Tibial artery (tissue), 4 donors: ENCODE data around the gene POLL.
A peak's percentile ranks its signal among the peaks of the same experiment; 100 is the strongest.

ENCODE experiments used
- DNase-seq, 2 donors: peaks; one replicate each; pipeline ENCODE4 v3.0.0-alpha.2; 2019
- H3K27ac ChIP-seq, 2 donors: fragments of 200-600 bp; sonication (generic) in 1 of 2; 1 replicate in 1 of 2; 2 replicates in 1 of 2; pipeline ENCODE4 v1.5.1; 2018 to 2019; ENCODE audit warnings: mild to moderate bottlenecking in 1 of 2
- H3K27me3 ChIP-seq, 2 donors: fragments of 200-600 bp; sonication (generic) in 1 of 2; one replicate each; pipeline versions ENCODE4 v1.5.1 to v1.6.0; 2016 to 2019
- H3K36me3 ChIP-seq, 3 donors: fragments of 200-600 bp; sonication (generic) in 2 of 3; one replicate each; pipeline ENCODE4 v1.5.1; 2016 to 2019; ENCODE audit warnings: mild to moderate bottlenecking in 2 of 3
- H3K4me1 ChIP-seq, 4 donors: fragments of 200-600 bp; sonication (generic) in 2 of 4; 1 replicate in 3 of 4; 2 replicates in 1 of 4; pipeline ENCODE4 v1.5.1; 2016 to 2019
- H3K4me3 ChIP-seq, 2 donors: fragments of 200-600 bp; sonication (generic) in 1 of 2; 1 replicate in 1 of 2; 2 replicates in 1 of 2; pipeline ENCODE4 v1.5.1; 2018 to 2019; ENCODE audit warnings: mild to moderate bottlenecking in 2 of 2
- H3K9me3 ChIP-seq, 3 donors: fragments of 200-600 bp; sonication (generic) in 1 of 3; one replicate each; pipeline ENCODE4 v1.5.1; 2016 to 2019
- intact Hi-C: fragments of 100-400 bp; cut with DNase I; formaldehyde crosslinking; loops from one replicate; pipeline ENCODE4 v1.15.0; 2023; ENCODE audit warnings: low total_unique reads
- TF ChIP-seq, protein P1 (sequence below), 2 experiments: fragments of 200-600 bp in 1 of 2; fragments of 450-650 bp in 1 of 2; IDR thresholded peaks; one replicate each; pipeline ENCODE4 v1.5.1; 2017 to 2019; ENCODE audit warnings: antibody characterized with exemption in 2 of 2, mild to moderate bottlenecking in 1 of 2, moderate library complexity in 1 of 2

POLL gene

DNA sequence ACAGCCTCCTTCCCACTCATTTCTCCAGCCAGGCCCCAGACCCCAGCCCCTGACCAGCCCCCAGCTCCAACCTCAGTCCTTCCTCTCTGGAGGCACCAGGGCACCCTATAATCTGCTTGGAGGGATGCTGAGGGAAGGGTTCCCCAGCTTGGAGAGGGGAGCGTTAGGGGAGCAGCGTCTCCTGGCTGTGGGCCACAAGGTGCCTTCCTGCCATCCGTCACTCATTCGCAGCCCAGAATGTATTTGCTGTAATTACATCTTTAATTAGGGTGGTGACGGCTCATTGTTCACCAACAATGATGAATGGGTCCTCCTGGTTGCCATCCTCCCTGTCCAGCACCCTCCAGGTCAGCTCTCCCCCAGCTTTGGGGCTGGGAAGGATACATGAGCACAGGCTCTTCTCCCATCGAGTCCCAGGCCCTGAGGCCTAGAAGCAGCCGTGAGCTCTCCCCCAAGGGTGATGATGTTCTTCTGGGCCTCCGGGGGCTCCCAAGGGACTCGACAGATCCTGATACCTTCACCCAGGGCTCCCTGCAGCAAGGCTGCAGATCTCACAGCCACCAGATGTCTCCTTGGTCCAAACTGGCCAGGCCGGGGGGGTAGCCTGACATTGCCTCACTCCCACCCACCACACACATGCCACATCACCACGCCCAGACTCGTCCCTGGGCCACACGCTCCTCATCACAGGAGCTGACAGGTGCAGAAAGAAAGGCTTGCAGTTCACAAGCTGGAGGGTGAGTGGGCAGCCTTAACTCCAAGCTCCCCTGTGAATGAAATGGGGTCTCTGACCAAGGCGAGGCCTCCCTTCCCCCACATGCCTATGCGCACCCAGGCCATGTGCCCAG is 26.8 kb downstream of the POLL start:
- DNase-seq = no peak
- intact Hi-C loops = loop anchor here (10.0 kb wide), 1 partner anchor 286 kb away; no protein-coding TSS in a partner anchor
- H3K27me3 ChIP-seq = peaks cover 0 to 67% of the 10 kb centered on the region in 2 donors
- H3K36me3 ChIP-seq = no peaks in the 10 kb centered on the region
- TF ChIP-seq, protein P1, sequence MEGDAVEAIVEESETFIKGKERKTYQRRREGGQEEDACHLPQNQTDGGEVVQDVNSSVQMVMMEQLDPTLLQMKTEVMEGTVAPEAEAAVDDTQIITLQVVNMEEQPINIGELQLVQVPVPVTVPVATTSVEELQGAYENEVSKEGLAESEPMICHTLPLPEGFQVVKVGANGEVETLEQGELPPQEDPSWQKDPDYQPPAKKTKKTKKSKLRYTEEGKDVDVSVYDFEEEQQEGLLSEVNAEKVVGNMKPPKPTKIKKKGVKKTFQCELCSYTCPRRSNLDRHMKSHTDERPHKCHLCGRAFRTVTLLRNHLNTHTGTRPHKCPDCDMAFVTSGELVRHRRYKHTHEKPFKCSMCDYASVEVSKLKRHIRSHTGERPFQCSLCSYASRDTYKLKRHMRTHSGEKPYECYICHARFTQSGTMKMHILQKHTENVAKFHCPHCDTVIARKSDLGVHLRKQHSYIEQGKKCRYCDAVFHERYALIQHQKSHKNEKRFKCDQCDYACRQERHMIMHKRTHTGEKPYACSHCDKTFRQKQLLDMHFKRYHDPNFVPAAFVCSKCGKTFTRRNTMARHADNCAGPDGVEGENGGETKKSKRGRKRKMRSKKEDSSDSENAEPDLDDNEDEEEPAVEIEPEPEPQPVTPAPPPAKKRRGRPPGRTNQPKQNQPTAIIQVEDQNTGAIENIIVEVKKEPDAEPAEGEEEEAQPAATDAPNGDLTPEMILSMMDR (IDR thresholded peaks at IDR 0.05) = no peak
- H3K27ac ChIP-seq = no peak overlapping the region
- peaks cover 0 to 6% (median 2%) of the 10 kb centered on the region in 4 donors for H3K4me1 ChIP-seq
- H3K4me3 ChIP-seq = no peak overlapping the region
- no peaks in the 10 kb centered on the region for H3K9me3 ChIP-seq

DNA sequence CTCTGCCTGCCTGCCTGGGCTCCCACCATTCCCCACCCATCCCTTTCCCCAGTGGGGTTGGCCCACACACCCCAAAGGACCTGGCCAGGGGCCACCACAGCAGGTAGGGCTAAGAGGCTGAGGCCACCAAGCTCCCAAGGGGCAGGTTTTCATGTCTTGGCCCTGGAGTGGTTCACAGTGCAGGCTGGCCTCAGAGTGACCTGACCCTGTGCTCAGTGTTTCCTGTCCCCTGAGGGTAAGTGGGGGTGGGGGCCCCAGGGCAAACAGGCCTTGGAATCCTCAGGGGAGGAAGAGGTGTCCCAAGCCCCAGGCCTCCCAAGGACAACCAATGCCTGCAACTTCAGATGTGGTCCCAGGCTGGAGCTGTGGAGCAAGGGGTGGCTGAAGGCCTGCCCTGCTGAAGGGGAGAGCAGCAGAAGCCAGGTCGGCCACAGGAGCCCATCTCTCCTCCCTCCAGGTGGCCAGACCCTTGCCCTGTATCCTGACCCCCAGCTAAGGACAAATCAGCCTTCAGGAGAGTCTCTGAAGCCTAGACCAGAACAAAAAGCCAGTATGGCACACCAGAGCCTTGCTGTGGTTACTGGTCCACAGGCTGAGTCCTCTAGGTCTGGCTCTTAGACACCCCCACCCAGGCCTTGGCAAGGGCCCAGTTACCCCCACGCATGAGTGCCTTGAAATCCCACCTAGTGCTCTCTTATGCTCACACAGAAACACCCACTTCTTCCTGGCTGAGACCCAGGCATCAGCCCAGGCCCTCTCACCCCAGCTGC is 27.6 kb downstream of the POLL start:
- H3K9me3 ChIP-seq = no peaks in the 10 kb centered on the region
- peak; percentile 13 to 51 for DNase-seq
- peaks cover 0 to 4% (median 0%) of the 10 kb centered on the region in 4 donors for H3K4me1 ChIP-seq
- peaks cover 0 to 6% (median 0%) of the 10 kb centered on the region in 3 donors for H3K36me3 ChIP-seq
- TF ChIP-seq, protein P1 (IDR thresholded peaks at IDR 0.05) = no peak
- intact Hi-C loops = loop anchor here (10.0 kb wide), 1 partner anchor 286 kb away; no protein-coding TSS in a partner anchor
- H3K27ac ChIP-seq = no peak overlapping the region
- H3K4me3 ChIP-seq = no peak overlapping the region
- peaks cover 0 to 59% of the 10 kb centered on the region in 2 donors for H3K27me3 ChIP-seq

DNA sequence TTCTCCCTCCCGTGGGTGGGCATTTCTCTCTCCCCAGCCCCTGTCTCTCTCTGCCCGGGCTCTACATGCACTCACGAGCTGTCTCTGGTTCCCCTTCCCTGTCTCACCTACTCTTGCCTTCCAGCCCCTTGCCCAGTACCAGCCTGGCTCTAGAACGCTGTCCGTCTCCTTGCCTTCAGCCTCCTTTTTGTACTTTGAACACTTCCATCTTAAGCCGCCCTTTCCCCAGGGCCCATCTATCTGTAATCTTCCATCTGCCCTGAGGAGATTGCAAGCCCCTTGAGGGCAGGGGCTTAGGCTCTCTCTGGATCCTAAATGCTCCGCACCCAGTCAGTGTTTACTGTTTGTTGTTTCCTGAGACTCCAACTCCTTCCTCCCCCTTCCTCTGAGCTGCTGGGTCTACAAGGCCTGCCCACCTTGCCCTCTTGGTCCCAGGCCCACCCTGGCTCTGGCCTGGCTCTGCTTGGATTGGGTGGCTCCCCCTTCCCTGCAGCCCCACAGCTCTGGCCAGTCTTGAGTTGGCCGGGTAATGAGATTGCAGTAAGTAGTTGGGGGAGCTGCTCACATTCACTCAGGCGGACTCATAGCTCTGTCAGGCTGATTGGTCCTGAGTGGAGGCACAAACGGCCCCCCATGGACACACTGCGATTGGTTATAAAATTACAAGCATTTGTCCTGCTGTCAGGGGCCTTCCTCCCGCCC is 28.3 kb downstream of the POLL start:
- DNase-seq = peak in 1 of 2 donors; percentile 3
- Histone ChIP-seq H3K9me3 (no peaks in the 10 kb centered on the region), H3K4me3 (no peak overlapping the region), H3K27me3 (peaks cover 0 to 52% of the 10 kb centered on the region in 2 donors), H3K4me1 (peaks cover 0 to 4% (median 0%) of the 10 kb centered on the region in 4 donors), H3K27ac (no peak overlapping the region), H3K36me3 (peaks cover 0 to 12% (median 0%) of the 10 kb centered on the region in 3 donors)
- TF ChIP-seq, protein P1 (IDR thresholded peaks at IDR 0.05) = no peak
- intact Hi-C loops = loop anchor here (10.0 kb wide), 1 partner anchor 285 kb away; no protein-coding TSS in a partner anchor

DNA sequence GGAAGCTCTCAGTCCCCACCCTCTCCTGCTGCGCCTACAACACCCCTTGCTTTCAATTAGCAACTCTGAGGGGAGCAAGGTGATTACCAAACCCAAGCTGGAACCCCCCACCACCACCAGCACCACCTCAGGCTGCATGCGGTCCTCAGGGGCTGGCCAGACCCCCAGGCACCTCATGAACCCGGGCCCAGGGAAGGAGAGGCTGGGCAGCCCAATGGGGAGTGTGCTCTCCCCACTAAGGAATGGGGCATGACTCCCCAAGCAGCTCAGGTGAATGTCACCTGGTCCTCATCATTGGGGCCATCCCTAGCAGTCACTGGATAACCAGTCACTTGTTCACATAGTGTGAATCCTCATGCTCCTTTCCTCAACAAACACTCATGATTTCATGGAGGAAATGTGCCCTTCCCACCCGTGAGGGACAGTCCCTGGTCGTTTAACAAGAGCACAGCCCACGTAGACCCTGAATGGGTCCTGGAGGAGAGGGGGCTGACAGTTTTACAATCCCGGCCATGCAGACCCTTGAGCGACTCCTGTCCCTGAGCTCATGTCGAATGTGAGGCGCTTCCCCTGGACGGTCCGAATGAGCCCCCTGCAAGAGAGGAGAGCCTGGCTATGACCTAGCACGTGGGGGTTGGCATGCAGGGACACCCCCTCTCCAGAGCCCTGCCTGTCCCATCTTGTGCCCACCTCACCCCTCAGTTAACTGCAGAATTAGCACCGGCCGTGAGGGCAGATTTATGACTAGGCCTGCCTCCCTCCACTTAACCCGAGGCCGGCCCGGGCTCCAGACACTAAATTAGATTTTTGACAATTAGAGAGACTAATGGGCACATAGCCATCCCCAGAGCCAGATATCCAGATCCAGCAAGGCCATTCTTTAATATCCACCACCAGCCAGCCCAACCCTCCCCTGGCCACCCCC is 29.1 kb downstream of the POLL start:
- peaks cover 0 to 20% (median 6%) of the 10 kb centered on the region in 3 donors for H3K36me3 ChIP-seq
- H3K27me3 ChIP-seq = peaks cover 0 to 44% of the 10 kb centered on the region in 2 donors
- no peak overlapping the region for H3K4me3 ChIP-seq
- no peaks in the 10 kb centered on the region for H3K9me3 ChIP-seq
- peaks cover 0 to 4% (median 0%) of the 10 kb centered on the region in 4 donors for H3K4me1 ChIP-seq
- TF ChIP-seq, protein P1 (IDR thresholded peaks at IDR 0.05) = no peak
- no peak overlapping the region for H3K27ac ChIP-seq
- intact Hi-C loops = no loop called here
- DNase-seq = no peak
